ENCODE measurements around the gene AFAP1. TPM values are rescaled to one million over a fixed set of nuclear protein-coding genes. Genes with fewer than 3 reads are reported as not detected.

Gene AFAP1
- total RNA-seq, 1 experiment from 2014 or later: 23.6 TPM

GRCh38 chr4:7784131-7784870 lies 155.4 kb downstream of the AFAP1 start:
- Mint-ChIP-seq H3K27ac (no peak overlapping the region), H3K9me3 (no peaks in the 10 kb centered on the region), H3K27me3 (ENCODE audit: low read depth) (no peaks in the 10 kb centered on the region; the same call in 1 of the 2 replicates), H3K4me3 (no peak overlapping the region), H3K36me3 (peaks cover 17% of the 10 kb centered on the region), H3K4me1 (no peaks in the 10 kb centered on the region)
- ChIA-PET POLR2A (no interaction called here), CTCF (no interaction called here)
- ATAC-seq: no peak
- TF ChIP-seq E2F1 (CRISPR knock-in tag; IDR thresholded peaks at IDR 0.05) (no peak), ETV6 (CRISPR knock-in tag; IDR thresholded peaks at IDR 0.05) (no peak), NFE2L1 (CRISPR knock-in tag; IDR thresholded peaks at IDR 0.05) (no peak), ATF2 (CRISPR knock-in tag; IDR thresholded peaks at IDR 0.05; ENCODE audit: borderline replicate concordance, low read depth) (no peak), ZNF317 (CRISPR knock-in tag; IDR thresholded peaks at IDR 0.05; ENCODE audit: borderline replicate concordance, low read depth) (no peak), JUN (CRISPR knock-in tag; IDR thresholded peaks at IDR 0.05) (no peak), TEAD1 (CRISPR knock-in tag; IDR thresholded peaks at IDR 0.05) (no peak), CREB1 (CRISPR knock-in tag; IDR thresholded peaks at IDR 0.05) (no peak)
- no peak for DNase-seq (ENCODE audit: low spot score)

- DNase-seq (ENCODE audit: low spot score) (no peak), ATAC-seq (no peak)
- Mint-ChIP-seq H3K36me3 (peaks cover 22% of the 10 kb centered on the region), H3K4me3 (no peak overlapping the region), H3K4me1 (no peaks in the 10 kb centered on the region), H3K27me3 (ENCODE audit: low read depth) (no peaks in the 10 kb centered on the region), H3K27ac (peak overlapping the region; percentile 70; the same call in 1 of the 2 replicates), H3K9me3 (no peaks in the 10 kb centered on the region)
- CTCF ChIA-PET: no interaction called here
- POLR2A ChIA-PET: no interaction called here
- TF ChIP-seq HMGXB4 (CRISPR knock-in tag; IDR thresholded peaks at IDR 0.05) (no peak), CTCF (IDR thresholded peaks at IDR 0.05) (no peak), ATF3 (CRISPR knock-in tag; conservative IDR thresholded peaks at IDR 0.05) (no peak)
Observed at GRCh38 chr4:7783541-7783940, 156.1 kb downstream of the AFAP1 start.

- ChIA-PET POLR2A (no interaction called here), CTCF (no interaction called here)
- H3K9me3 Mint-ChIP-seq: no peaks in the 10 kb centered on the region
- TF ChIP-seq ZNF532 (CRISPR knock-in tag; IDR thresholded peaks at IDR 0.05; ENCODE audit: borderline replicate concordance): no peak
- no peak for TF ChIP-seq USF1 (CRISPR knock-in tag; IDR thresholded peaks at IDR 0.05)
- no peak for TF ChIP-seq OVOL2 (CRISPR knock-in tag; IDR thresholded peaks at IDR 0.05; ENCODE audit: borderline replicate concordance)
- peaks cover 29% of the 10 kb centered on the region for H3K36me3 Mint-ChIP-seq
- no peak for ATAC-seq
- H3K27ac Mint-ChIP-seq: no peak overlapping the region
- DNase-seq (ENCODE audit: low spot score): no peak
- H3K4me1 Mint-ChIP-seq: no peaks in the 10 kb centered on the region
- no peaks in the 10 kb centered on the region for H3K27me3 Mint-ChIP-seq (ENCODE audit: low read depth)
- H3K4me3 Mint-ChIP-seq: no peak overlapping the region
Observed at GRCh38 chr4:7782783-7783182, 156.9 kb downstream of the AFAP1 start.
